ENCODE results near the gene HS3ST5.
"Not testable (repeated sequence)": the region's sequence is repeated elsewhere in the genome, so short reads cannot be mapped to it uniquely, and the experiment has no call there.

Gene HS3ST5

GRCh38 chr6:114181664-114182063 is 161.2 kb downstream of the HS3ST5 start:
- no peak for DNase-seq

GRCh38 chr6:114179411-114179810 is 163.4 kb downstream of the HS3ST5 start:
- no peak for DNase-seq

DNA sequence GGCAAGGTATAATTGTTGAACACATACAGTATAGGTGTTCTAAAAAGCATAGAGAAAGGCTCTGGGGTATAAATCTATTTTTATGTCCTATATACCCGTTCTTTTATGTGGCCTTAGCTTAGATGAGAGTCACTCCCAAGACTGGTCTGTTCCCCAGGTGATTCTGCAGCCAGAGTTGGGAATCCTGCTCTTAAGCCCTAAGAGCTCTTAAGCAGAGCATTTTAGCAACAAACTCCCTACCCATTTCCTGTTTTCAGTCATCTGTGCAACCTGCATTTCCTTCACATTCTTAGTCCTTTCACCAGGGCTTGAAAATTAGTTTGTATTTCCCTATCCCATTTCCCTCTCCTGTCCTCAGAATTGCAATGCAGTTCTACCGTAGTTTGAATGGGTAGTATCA is 166.1 kb downstream of the HS3ST5 start:
- no peak for DNase-seq

DNA sequence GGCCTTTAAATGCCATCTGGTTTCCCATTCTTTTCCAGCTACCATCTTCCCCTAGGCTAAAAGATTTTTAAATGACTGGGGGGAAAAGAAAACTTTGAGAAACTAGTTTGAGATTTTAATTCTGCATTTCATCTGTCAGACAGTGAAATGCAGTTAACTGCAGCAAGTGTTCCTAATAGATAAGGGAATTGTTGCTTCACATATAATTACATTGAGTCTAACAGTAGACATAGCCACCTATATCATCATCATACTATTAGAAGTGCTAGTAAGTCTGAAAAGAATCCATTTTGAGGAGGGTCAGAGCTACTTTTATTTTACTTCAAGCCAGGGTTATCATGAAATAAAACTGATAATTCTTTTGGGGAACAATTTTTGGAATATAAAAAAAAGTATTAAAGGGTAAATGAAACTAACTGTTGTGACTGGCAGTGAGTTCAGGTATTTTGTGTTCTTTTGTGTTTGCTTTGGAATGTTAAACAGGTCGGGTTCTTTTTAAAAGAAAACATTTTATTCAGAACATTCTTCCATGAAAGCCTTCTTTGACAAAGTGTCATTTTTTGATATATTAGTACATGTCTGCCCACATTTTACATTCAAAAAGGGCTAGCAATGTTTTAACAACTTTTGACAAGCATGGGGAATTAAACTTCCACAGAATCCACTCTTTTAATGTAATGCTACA is 170.1 kb downstream of the HS3ST5 start:
- no peak for DNase-seq

DNA sequence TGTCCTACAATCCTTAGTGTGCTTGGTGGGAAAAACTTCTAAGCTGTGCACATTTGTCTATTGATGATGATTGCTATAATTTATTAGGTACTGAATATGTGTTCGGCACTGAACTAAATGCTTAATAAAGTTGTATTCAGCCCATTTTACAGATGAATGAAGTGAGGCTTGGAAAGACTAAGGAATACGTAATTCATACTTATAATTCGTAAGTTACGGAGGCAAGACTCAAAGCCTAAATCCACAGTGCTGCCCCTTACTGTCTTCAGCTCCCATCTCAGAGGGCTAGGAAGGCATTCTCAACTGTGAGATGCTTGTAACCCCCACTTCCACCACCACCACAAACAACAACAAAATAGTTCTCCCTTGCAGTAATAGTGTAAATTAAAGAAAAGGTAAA is 171.3 kb downstream of the HS3ST5 start:
- DNase-seq: no peak

GRCh38 chr6:114170958-114171387 is 171.8 kb downstream of the HS3ST5 start:
- DNase-seq: no peak

DNA sequence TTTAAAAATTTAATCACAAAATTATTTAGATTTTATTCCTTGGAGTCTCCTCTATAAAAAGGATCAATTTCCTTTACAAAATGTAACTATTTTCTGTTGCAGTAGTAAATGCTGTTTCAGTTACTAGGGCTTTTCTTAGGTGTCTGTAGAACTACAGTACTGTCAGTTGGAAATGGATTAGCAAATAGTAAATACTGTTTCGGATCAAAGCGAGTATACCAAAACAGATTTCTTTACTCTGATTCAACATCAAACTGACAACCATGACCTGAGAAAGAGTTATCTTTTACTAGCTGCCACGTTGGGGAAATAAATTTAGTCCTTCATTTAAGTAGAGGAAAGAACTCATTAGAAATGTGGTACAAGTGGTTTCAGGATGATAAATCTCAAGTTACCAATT is 172.5 kb downstream of the HS3ST5 start:
- no peak for DNase-seq

- DNase-seq: no peak
These were observed 173.1 kb downstream of the HS3ST5 start for GRCh38 chr6:114169763-114170162.

DNA sequence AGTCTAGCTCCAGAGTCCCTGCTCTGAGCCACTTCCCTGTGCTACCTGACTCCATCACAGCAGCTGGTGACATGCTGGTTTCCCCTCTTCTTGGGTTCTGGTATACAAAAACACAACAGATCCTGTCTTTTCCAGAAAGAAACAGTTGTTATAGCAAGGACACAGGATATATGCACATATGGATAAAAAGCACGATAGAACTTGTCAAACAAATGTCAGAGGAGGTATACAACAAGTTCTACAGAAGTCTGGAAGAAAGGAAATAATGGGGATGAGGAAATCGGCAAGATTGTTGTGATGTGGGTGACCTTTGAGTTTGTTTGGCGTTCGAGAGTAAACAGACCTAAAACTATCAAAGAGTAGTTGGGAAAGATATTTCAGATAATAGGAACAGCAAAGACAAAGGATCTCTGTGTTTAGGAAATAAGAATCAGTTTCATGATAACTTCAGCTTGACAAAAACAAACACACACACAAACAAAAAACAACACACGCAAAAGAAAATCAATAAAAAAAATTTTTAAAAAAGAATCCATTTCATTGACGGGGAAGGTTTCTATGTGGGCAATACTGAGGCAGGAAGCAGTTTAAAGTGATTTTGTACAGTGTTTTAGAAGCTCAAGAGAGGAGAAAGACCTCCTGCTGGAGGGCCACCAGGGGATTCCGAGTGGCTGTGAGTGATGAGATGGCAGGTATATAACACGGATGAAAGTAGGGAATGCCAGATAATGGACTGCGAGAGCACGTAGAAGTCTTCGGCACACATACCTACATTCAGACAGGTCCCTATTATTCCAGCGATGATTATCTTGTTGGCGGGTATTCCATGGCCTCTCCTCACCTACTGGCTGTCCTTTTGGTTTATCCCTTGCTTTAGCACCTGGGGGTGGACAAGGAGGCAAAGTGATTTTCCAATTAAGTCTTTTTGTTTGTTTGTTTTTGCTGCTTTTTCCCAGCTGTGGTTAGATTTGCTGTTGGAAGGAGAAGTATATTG is 174.9 kb downstream of the HS3ST5 start:
- DNase-seq: no peak

GRCh38 chr6:114164207-114164606 is 178.6 kb downstream of the HS3ST5 start:
- no peak for DNase-seq

DNA sequence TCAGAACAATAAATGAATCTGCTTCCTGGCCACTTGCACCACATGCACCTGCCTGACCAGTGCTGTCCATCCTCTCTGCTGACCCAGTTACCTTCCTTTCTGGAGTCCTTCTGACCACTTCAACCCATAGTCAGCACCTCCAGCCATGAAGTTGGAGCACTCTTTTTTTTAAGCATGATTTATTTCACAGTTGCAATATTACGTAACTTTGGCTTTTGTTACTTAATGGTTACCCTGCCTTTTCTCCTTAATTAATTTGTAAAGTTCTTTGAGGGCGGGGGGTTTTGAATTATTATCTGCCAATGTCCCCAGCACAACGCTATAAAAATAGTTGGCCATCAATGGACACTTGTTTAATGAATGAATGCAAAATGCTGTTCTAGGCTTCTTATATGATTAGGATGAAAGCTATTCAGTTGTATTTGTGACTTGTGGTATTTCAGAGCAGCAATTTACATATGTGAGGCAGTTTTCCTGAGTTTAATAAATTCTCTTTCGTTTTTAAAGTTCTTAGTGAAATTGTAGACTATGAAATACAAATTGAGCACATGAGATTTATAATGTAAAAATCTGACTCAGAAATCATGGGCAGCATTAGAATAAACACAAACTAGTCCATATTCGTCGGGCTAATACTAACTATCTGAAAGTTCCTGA is 180.0 kb downstream of the HS3ST5 start:
- no peak for DNase-seq

GRCh38 chr6:114160881-114161280 is 181.9 kb downstream of the HS3ST5 start:
- DNase-seq: no peak

DNA sequence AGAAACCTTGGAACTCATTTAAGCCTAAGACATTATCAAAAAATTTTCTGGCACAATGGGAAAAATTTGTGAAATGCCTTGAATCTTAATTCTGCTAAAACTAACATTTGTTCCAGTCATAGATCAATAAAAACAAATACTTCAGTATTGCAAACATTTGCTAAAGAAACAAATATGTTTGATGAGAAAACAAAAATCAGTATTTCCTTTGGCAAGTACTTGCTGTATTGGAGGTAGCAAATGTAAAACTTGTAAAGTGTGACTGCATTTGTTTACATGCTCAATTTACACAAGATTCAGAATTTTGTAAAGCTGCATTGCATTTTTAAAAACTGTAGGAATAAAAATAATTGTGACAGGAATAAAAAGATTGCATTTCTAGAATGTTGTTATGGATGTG is 183.1 kb downstream of the HS3ST5 start:
- no peak for DNase-seq

- DNase-seq: no peak
These were observed 183.8 kb downstream of the HS3ST5 start for GRCh38 chr6:114158838-114159694.

DNA sequence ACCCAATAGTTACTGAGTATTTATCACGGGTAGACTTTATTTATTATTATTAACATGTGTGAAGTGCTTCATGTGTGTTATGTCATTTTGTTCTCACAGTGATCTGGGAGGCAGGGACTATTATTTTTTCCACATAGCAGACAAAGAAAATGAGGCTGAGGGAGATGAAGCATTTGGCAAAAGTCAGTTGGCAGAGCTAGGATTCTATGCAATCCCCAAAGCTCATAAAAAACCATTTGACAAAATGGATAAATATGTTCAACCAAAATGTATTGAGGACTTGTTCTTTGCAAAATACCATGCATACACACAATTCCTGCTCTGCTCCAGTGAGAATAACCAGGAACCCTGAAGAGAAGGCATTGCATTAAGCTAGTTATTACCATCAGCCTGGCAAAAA is 184.4 kb downstream of the HS3ST5 start:
- DNase-seq: no peak

- no peak for DNase-seq
These were observed 185.0 kb downstream of the HS3ST5 start for GRCh38 chr6:114157848-114158247.

DNA sequence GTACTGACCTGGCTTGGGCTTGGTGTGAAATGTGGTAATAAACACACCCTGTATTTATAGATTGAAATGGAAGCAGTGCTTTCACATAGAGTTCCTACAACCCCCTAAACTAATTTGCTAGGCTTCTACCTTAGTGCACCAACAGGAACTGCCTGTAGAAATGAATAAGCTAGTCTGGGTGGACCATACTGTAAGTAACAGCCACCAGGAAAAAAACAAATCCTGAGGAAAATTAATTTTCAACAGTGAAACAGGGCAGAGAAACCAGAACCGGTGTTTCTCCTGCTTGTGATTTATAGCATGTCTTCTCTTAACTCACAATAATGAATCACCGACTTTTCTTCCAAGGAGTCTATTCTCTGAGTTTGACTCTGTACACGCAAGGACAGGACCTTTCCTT is 187.1 kb downstream of the HS3ST5 start:
- no peak for DNase-seq

DNA sequence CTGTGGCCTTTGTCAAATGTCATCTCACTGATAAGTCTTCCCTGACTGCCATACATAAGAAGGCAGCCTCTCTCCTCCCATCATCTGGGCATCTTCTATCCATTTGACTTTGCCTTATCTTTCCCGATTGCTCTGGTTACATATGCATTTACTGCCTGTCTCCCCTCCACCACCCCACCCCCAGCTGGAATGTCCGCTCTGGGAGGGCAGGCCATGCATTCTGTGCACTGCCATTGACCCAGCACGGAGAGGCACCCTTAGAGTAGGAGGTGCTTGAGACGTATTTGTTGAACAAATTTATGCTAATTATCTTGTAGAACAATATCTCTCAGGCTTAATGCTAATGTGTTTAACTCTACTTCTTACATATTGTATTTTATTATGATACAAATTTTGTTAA is 188.0 kb downstream of the HS3ST5 start:
- no peak for DNase-seq

DNA sequence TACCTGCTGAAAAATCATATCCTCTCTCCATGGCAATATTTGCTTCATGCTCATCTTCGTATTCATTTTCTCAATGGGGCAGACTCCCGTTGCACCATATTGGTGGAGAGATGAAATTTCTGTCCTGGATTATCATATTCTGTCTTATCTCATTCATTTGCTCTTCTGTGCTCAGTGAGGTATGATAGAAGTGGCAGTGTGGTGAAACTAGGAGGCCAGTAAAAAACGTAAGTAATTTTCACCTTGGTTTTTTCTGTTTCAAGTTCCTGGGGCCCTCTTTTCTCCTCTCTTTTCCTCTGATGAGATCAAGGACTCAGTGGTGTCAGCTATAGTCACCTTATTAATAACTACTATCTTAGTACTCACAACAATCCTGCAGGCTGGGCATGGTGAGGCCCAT is 189.4 kb downstream of the HS3ST5 start:
- DNase-seq: no peak

DNA sequence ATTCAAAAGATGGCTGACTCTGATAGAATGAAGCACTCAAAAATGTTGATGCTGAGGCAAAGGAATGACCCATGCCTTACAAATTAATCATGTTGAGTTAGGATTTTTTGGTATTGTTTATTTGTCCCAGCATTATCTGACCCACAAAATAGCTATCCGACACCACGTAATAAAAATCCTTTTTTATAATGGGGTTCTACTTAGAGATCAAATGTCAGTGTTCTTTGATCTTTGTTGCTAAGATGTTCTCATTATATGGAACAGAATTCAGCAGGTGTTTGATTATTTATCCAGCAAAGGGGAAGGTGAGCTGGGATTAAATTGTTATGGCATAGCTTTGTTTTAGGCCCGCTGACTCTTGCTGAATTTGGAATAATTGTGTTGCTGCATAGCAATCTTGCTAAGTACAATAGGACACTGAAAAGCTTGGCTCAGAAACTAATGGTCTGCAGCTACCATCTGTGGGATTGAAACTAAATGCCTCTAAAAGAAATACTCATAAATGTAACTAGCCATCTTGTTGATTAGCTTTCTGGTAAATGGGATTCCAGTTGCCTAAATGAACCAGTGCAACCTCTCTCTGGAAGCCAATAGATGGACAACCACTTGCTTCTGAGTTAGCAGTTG is 191.6 kb downstream of the HS3ST5 start:
- DNase-seq: no peak

DNA sequence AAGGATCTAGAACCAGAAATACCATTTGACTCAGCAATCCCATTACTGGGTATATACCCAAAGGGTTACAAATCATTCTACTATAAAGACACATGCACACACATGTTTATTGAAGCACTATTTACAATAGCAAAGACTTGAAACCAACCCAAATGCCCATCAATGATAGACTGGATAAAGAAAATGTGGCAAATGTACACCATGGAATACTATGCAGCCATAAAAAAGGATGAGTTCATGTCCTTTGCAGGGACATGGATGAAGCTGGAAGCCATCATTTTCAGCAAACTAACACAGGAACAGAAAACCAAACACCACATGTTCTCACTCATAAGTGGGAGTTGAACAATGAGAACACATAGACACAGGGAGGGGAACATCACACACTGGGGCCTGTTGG is 193.6 kb downstream of the HS3ST5 start:
- not testable (repeated sequence) for DNase-seq

Data from stimulated activated CD4-positive, alpha-beta T cell treated with anti-CD3 and anti-CD28 coated beads, Interleukin-12 subunit alpha, Interleukin-12 subunit beta, amount 100 ng/mL, for 4 hours (primary cell).